ENCODE results near the gene PPFIBP2.

GRCh38 chr11:7630002-7630401 is 116.2 kb downstream of the PPFIBP2 start:
- no peak for TF ChIP-seq CTCF (IDR thresholded peaks at IDR 0.05)
- no peak for TF ChIP-seq POLR2A (IDR thresholded peaks at IDR 0.05)
